Mucosa of descending colon (tissue), 3 donors: Measurements from ENCODE around the gene KLHDC4. TPM values are rescaled to one million over a fixed set of nuclear protein-coding genes. Genes with fewer than 3 reads are reported as not detected.

Source experiments
- ATAC-seq: fragments of 200-7000 bp; cut with Tn5 transposase; one replicate; pipeline ENCODE4 v1.9.1; 2020; ENCODE audit warnings: mild to moderate bottlenecking, moderate library complexity
- DNase-seq, 3 donors: peaks; one replicate each; pipeline ENCODE4 v3.0.0-alpha.2; 2020
- H3K36me3 ChIP-seq: fragments of 200-600 bp; one replicate; pipeline ENCODE4 v1.8.0; 2021; ENCODE audit warnings: low read depth, mild to moderate bottlenecking
- H3K4me1 ChIP-seq: fragments of 200-600 bp; one replicate; pipeline ENCODE4 v1.8.0; 2021; ENCODE audit warnings: low read depth, mild to moderate bottlenecking
- H3K4me3 ChIP-seq: fragments of 200-600 bp; one replicate; pipeline ENCODE4 v1.8.0; 2021; ENCODE audit warnings: mild to moderate bottlenecking
- H3K9me3 ChIP-seq: fragments of 200-600 bp; one replicate; pipeline ENCODE4 v1.8.0; 2021; ENCODE audit warnings: mild to moderate bottlenecking
- CTCF ChIP-seq: fragments of 200-600 bp; IDR thresholded peaks from one replicate; pipeline ENCODE4 v1.8.0; 2022; ENCODE audit warnings: antibody characterized with exemption, mild to moderate bottlenecking
- intact Hi-C, 2 donors: fragments of 100-400 bp; cut with DNase I in 1 of 2; cut with micrococcal nuclease in 1 of 2; formaldehyde crosslinking; loops; one replicate each; pipeline versions ENCODE4 v1.11.0 to v1.11.1; 2022; cut with DNase I, micrococcal nuclease
- total RNA-seq, 3 donors: library from RNA; stranded (reverse); fragmentation: NEBNext Ultra II Directional in 2 of 3; extraction: Animal tissue kit (Norgen Biotek cat#: 25700) in 2 of 3; gene quantifications; one replicate each; pipeline versions ENCODE4 v1.2.1 to v1.2.4, GENCODE V29; 2021 to 2023
- donor health status: DM: no; HTN: no; CAD: no; lungs with moderate emphysema.
- donor health status: DM: no; HTN: no; CAD: no.
- donor health status: DM: no; HTN: yes; CAD: no.

The KLHDC4 gene
- total RNA-seq, 3 donors from 2014 or later: 41.6 to 67.7 (median 46.4) TPM

GRCh38 chr16:87705771-87706277, 60.0 kb downstream of the KLHDC4 start:
- no peak overlapping the region for H3K4me3 ChIP-seq
- intact Hi-C loops: no loop called here
- ATAC-seq: no peak
- H3K9me3 ChIP-seq: no peaks in the 10 kb centered on the region
- no peak for TF ChIP-seq CTCF
- no peak for DNase-seq
- no peaks in the 10 kb centered on the region for H3K36me3 ChIP-seq
- H3K4me1 ChIP-seq: no peaks in the 10 kb centered on the region

- Histone ChIP-seq H3K36me3 (no peaks in the 10 kb centered on the region), H3K4me3 (no peak overlapping the region), H3K4me1 (no peaks in the 10 kb centered on the region), H3K9me3 (no peaks in the 10 kb centered on the region)
- ATAC-seq (no peak), DNase-seq (no peak)
- TF ChIP-seq CTCF: no peak
- intact Hi-C loops: no loop called here
These were observed 60.9 kb downstream of the KLHDC4 start for GRCh38 chr16:87704754-87705353.

GRCh38 chr16:87703835-87704375, 61.9 kb downstream of the KLHDC4 start:
- no peak for DNase-seq
- Histone ChIP-seq H3K36me3 (no peaks in the 10 kb centered on the region), H3K4me1 (no peaks in the 10 kb centered on the region), H3K4me3 (no peak overlapping the region), H3K9me3 (no peaks in the 10 kb centered on the region)
- no peak for ATAC-seq
- intact Hi-C loops: no loop called here
- no peak for TF ChIP-seq CTCF

GRCh38 chr16:87703071-87703470, 62.7 kb downstream of the KLHDC4 start:
- Histone ChIP-seq H3K36me3 (no peaks in the 10 kb centered on the region), H3K4me3 (no peak overlapping the region), H3K9me3 (no peaks in the 10 kb centered on the region), H3K4me1 (no peaks in the 10 kb centered on the region)
- ATAC-seq (no peak), DNase-seq (no peak)
- no peak for TF ChIP-seq CTCF
- intact Hi-C loops: no loop called here

- Histone ChIP-seq H3K36me3 (no peaks in the 10 kb centered on the region), H3K9me3 (no peaks in the 10 kb centered on the region), H3K4me1 (no peaks in the 10 kb centered on the region), H3K4me3 (no peak overlapping the region)
- TF ChIP-seq CTCF: no peak
- peak; percentile 34 for ATAC-seq
- DNase-seq: peak in 2 of 3 donors; percentile 39 to 44
- intact Hi-C loops: no loop called here
These were observed 63.4 kb downstream of the KLHDC4 start for GRCh38 chr16:87702325-87702811.
